Gastrocnemius medialis (tissue), 4 donors: ENCODE results near the gene PGS1. TPM values are rescaled to one million over a fixed set of nuclear protein-coding genes. Genes with fewer than 3 reads are reported as not detected.
A peak's percentile ranks its signal among the peaks of the same experiment; 100 is the strongest.

Experiments used
- ATAC-seq, 2 donors: fragments of 150-250 bp; one replicate each; pipeline ENCODE4 v1.9.1; 2016
- DNase-seq, 2 donors: peaks; one replicate each; pipeline ENCODE4 v3.0.0-alpha.2; 2019
- H3K27ac ChIP-seq, 4 donors: fragments of 200-600 bp; sonication (generic); 1 replicate in 1 of 4; 2 replicates in 3 of 4; pipeline ENCODE4 v1.5.1; 2016 to 2018; ENCODE audit warnings: mild to moderate bottlenecking in 2 of 4, moderate library complexity in 1 of 4
- H3K27me3 ChIP-seq, 3 donors: fragments of 200-600 bp; sonication (generic) in 2 of 3; 1 replicate in 1 of 3; 2 replicates in 2 of 3; pipeline versions ENCODE4 v1.5.1 to v1.6.0; 2016 to 2019; ENCODE audit warnings: mild to moderate bottlenecking in 1 of 3, moderate library complexity in 1 of 3
- H3K36me3 ChIP-seq, 2 donors: fragments of 200-600 bp; sonication (generic) in 1 of 2; one replicate each; pipeline ENCODE4 v1.5.1; 2017 to 2018
- H3K4me1 ChIP-seq, 2 donors: fragments of 200-600 bp; sonication (generic) in 1 of 2; one replicate each; pipeline ENCODE4 v1.5.1; 2016 to 2017; ENCODE audit warnings: mild to moderate bottlenecking in 2 of 2
- H3K4me3 ChIP-seq, 4 donors: fragments of 200-600 bp; sonication (generic) in 3 of 4; 1 replicate in 1 of 4; 2 replicates in 3 of 4; pipeline ENCODE4 v1.5.1; 2016 to 2019; ENCODE audit warnings: mild to moderate bottlenecking in 2 of 4
- H3K9me3 ChIP-seq, 3 donors: fragments of 200-600 bp; sonication (generic) in 2 of 3; 1 replicate in 1 of 3; 2 replicates in 2 of 3; pipeline ENCODE4 v1.5.1; 2016 to 2019
- CTCF ChIP-seq, 5 experiments: fragments of 450-650 bp in 3 of 5; fragments of 200-600 bp in 2 of 5; sonication (generic) in 2 of 5; IDR thresholded peaks in 4 of 5; conservative IDR thresholded peaks in 1 of 5; 1 replicate in 4 of 5; 2 replicates in 1 of 5; pipeline ENCODE4 v1.5.1; 2016 to 2019; ENCODE audit warnings: antibody characterized with exemption in 5 of 5, mild to moderate bottlenecking in 3 of 5, moderate library complexity in 3 of 5
- POLR2A ChIP-seq, 2 donors: fragments of 450-650 bp; IDR thresholded peaks; one replicate each; pipeline ENCODE4 v1.6.1; 2017; ENCODE audit warnings: antibody characterized with exemption in 2 of 2, mild to moderate bottlenecking in 2 of 2, moderate library complexity in 2 of 2
- in situ Hi-C, 4 donors: fragments of 200-750 bp; cut with MboI; loops; one replicate each; pipeline versions ENCODE4 v1.15.0 to v1.8.0; 2017; ENCODE audit warnings: low sequenced_read_pairs in 4 of 4
- intact Hi-C: fragments of 100-400 bp; cut with DNase I; formaldehyde crosslinking; loops from one replicate; pipeline ENCODE4 v1.15.1; 2023; ENCODE audit warnings: low total_unique reads
- total RNA-seq, 4 donors: library from RNA; depleted of rRNA; stranded (reverse); fragments of >200 nt; gene quantifications; one replicate each; pipeline versions ENCODE4 v1.1.0 to v1.2.3, GENCODE V29; 2016

The PGS1 gene
- total RNA-seq, 4 donors from 2014 or later, result 16.6 to 30.0 (median 21.8) TPM

- TF ChIP-seq POLR2A (IDR thresholded peaks at IDR 0.05) (no peak), CTCF (IDR thresholded peaks at IDR 0.05 in 4 of 5, conservative IDR thresholded peaks at IDR 0.05 in 1 of 5) (no peak)
- in situ Hi-C loops (no loop called here), intact Hi-C loops (no loop called here)
- peak overlapping the region; percentile 78 to 87 (median 82) for H3K27ac ChIP-seq
- peaks cover 77 to 86% of the 10 kb centered on the region in 2 donors for H3K4me1 ChIP-seq
- H3K4me3 ChIP-seq, result no peak overlapping the region
- H3K36me3 ChIP-seq, result peaks cover 0 to 3% of the 10 kb centered on the region in 2 donors
- no peaks in the 10 kb centered on the region for H3K9me3 ChIP-seq
- no peaks in the 10 kb centered on the region for H3K27me3 ChIP-seq
- no peak for ATAC-seq
- no peak for DNase-seq
Observed at GRCh38 chr17:78384479-78385175, 6.2 kb downstream of the PGS1 start.

- in situ Hi-C loops, result no loop called here
- Histone ChIP-seq H3K36me3 (no peaks in the 10 kb centered on the region), H3K27ac (peak overlapping the region; percentile 73 to 87 (median 82)), H3K9me3 (no peaks in the 10 kb centered on the region), H3K4me3 (no peak overlapping the region), H3K4me1 (peaks cover 69 to 77% of the 10 kb centered on the region in 2 donors), H3K27me3 (no peaks in the 10 kb centered on the region)
- no peak for ATAC-seq
- DNase-seq, result no peak
- intact Hi-C loops, result no loop called here
- TF ChIP-seq POLR2A (IDR thresholded peaks at IDR 0.05) (no peak), CTCF (IDR thresholded peaks at IDR 0.05 in 4 of 5, conservative IDR thresholded peaks at IDR 0.05 in 1 of 5) (no peak)
Observed at GRCh38 chr17:78387977-78388941, 9.8 kb downstream of the PGS1 start.

- H3K36me3 ChIP-seq, result peaks cover 0 to 8% of the 10 kb centered on the region in 2 donors
- H3K4me3 ChIP-seq, result no peak overlapping the region
- in situ Hi-C loops (no loop called here), intact Hi-C loops (no loop called here)
- no peaks in the 10 kb centered on the region for H3K9me3 ChIP-seq
- no peak for TF ChIP-seq CTCF (IDR thresholded peaks at IDR 0.05 in 4 of 5, conservative IDR thresholded peaks at IDR 0.05 in 1 of 5)
- no peak for TF ChIP-seq POLR2A (IDR thresholded peaks at IDR 0.05)
- no peak for ATAC-seq
- peak overlapping the region; percentile 10 to 87 (median 20) for H3K27ac ChIP-seq
- DNase-seq, result no peak
- H3K4me1 ChIP-seq, result peaks cover 47 to 56% of the 10 kb centered on the region in 2 donors
- H3K27me3 ChIP-seq, result no peaks in the 10 kb centered on the region
Observed at GRCh38 chr17:78390241-78391050, 12.0 kb downstream of the PGS1 start.

- in situ Hi-C loops (no loop called here), intact Hi-C loops (no loop called here)
- Histone ChIP-seq H3K27ac (peak overlapping the region in 3 of 4 donors; percentile 3 to 87 (median 41)), H3K36me3 (peaks cover 0 to 8% of the 10 kb centered on the region in 2 donors), H3K4me3 (no peak overlapping the region), H3K27me3 (no peaks in the 10 kb centered on the region), H3K9me3 (no peaks in the 10 kb centered on the region), H3K4me1 (peaks cover 43 to 51% of the 10 kb centered on the region in 2 donors)
- TF ChIP-seq POLR2A (IDR thresholded peaks at IDR 0.05) (no peak), CTCF (IDR thresholded peaks at IDR 0.05 in 4 of 5, conservative IDR thresholded peaks at IDR 0.05 in 1 of 5) (no peak)
- DNase-seq, result no peak
- ATAC-seq, result no peak
Observed at GRCh38 chr17:78391051-78391431, 12.6 kb downstream of the PGS1 start.
